GM21526 (cell line): Measurements from ENCODE around the gene HMGB2.

Experiments
- ATAC-seq: cut with Tn5 transposase; IDR thresholded peaks from one replicate; pipeline ENCODE4 v1.9.1; 2021; ENCODE audit warnings: moderate library complexity; ENCODE audit not compliant: unreplicated experiment, low FRiP score

The HMGB2 gene

GRCh38 chr4:173337463-173337862 lies 3.3 kb upstream of the HMGB2 start:
- no peak for ATAC-seq

DNA sequence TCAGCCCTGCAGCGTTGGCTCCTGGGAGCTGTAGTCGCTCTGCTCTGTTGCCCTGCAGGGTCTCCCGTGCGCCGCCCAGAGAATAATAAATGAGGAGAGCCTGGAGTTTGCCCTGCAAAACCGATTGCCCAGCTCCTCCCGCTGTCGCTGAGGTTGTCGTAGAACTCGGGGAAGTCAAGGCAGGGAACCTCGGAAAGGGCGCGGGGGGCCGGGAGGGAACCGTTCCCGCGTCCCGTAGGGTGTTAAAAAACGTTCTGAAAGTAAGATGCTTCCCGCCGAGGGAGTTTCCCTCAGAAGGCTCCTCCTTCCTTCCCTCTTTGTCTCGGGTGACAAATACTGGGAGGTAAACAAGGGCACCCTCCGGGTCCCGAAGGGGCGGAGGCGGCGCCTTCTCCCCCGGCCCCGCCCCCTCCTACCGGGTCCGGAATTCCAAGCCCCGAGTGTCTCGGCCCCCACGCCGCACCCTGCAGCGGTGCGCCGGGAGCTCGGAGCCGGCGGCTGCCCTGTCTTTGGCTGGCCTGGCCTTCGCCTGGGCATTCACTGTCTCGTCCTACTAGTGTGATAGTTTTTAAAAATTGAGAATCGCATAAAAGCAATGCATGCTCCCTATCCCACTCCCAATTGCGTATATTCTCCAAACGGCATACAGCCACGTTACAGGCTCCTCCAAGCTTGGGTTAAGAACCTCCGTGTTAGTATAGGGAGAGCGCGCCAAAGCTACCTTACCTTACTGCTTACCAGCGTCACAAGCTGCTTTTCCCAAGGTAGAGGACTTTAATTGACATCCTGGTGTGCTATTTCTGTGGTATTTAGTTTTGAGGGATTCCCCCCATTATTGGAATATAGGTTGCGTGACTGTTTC lies 964 bp upstream of the HMGB2 start:
- ATAC-seq: peak; percentile 30

- peak; percentile 3 for ATAC-seq
Observed at GRCh38 chr4:173333658-173334084, 487 bp downstream of the HMGB2 start.

- ATAC-seq: no peak
Observed at GRCh38 chr4:173332963-173333657, 1.0 kb downstream of the HMGB2 start.

- ATAC-seq: no peak
Observed at GRCh38 chr4:173332021-173332487, 2.1 kb downstream of the HMGB2 start.

DNA sequence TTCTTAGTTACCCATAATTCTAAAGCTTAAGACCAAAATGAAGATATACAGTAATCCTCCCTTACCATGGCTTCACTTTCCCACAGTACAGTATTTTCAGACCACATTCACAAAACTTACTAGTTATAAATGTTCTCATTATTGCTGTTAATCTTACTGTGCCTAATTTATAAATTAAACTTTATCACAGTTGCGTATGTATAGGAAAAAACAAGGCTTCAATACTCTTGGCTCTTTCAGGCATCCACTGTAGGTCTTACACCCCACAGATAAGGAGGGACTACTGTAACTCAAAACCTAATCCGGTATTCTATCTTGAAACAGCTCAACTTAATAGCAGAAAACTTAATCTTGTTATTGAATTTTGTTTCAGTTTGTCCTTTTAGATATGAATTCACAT lies 3.6 kb downstream of the HMGB2 start:
- ATAC-seq: no peak

DNA sequence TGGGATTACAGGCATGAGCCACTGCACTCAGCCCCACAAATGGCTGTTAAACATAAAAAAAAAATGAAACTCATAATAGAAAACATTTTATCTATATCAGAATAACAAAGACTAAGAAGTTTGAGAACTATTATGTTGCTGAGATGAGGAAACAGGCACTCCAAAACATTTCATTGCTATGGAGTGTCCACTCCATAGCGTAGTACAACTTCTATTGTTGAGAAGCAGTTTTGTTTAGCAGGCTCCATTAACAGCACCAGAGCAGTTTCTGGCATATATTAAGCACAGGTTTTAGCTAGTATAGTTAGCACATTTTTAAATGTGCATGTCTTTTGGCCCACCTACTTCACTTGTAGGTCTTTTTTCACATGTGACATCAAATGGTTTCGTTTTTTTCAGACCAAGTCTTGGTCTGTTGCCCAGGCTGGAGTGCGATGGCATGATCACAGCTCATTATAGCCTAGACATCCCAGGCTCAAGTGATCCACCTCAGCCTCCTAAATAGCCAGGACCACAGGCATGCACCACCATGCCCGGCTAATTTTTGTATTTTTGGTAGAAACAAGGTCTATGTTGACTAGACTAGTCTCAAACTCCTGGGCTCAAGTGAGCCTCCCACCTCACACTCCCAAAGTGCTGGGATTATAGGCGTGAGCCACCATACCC lies 5.8 kb downstream of the HMGB2 start:
- ATAC-seq: no peak

- ATAC-seq: no peak
Observed at GRCh38 chr4:173325007-173325736, 9.0 kb downstream of the HMGB2 start.

- no peak for ATAC-seq
Observed at GRCh38 chr4:173319696-173320095, 14.5 kb downstream of the HMGB2 start.

GRCh38 chr4:173318648-173319211 lies 15.4 kb downstream of the HMGB2 start:
- ATAC-seq: no peak

DNA sequence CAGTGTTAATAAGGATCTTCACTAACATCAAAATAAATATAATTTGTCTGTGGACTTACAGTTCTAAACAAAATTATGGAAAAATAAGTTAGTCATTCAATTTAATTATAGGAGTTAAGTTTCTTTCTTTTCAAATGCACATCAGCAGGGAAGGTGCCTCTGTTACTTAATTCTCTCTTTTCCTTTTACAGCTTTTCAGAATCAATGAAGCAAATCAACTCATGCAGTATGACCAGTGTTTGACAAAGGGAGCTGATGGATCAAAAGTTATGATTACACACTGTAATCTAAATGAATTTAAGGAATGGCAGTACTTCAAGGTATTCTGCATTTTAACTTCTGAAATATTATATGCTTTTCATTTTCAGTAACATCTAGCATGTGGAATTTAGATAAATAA lies 15.9 kb downstream of the HMGB2 start:
- ATAC-seq: no peak

DNA sequence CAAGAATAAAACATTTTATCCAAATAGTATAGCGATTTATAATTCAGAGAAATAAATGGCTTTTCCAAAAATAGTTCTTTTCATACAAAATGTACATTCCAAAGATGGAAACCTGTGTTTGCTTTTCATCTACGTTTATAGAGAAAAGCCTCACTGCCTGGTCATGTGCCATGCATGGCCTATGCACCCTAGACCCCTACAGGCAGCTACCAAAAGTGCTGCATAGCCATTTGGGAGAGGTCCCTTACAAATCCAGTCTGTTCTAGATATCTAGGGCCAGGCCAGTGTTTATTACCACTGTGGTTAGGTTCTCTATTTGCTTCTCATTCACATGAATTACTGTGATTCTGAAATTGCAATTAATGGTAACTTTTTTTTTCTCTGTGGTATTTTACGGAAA lies 17.2 kb downstream of the HMGB2 start:
- no peak for ATAC-seq

DNA sequence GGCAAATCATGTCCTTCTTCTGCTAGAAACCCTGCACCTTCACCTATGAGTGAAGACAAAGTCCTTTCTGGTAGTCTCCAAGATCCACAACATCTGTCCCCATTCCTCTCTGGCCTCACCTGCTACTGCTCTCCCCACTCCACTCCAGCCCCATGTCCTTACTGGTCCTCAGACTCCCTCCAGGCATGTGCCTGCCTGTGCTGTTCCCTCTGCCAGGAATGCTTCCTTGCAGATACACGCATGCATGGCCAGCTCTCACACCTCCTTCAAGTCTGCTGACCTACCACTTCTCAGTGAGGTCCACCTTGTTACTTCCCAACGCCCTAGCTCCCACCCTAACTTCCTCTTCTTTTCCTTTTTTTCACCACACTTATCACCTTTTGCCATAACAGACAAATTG lies 18.1 kb downstream of the HMGB2 start:
- ATAC-seq: no peak

DNA sequence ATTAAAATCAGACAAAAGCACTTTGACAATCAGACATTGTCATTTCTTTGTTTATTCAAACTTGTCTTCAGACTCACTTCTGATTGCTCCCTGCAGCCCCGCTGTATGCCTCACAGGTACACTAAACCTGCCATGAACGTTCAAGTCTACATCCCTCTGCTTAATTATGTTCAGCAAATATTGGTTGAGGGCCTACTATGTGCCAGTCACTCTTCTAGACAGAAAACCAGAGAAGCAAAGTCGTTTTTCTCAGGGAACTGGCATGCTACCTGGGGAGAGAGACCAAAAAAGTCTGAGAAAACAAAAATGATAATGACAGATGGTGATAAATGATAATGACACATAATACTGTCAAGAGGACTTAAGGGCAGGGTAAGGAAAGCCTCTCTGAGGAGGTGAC lies 19.4 kb downstream of the HMGB2 start:
- no peak for ATAC-seq

DNA sequence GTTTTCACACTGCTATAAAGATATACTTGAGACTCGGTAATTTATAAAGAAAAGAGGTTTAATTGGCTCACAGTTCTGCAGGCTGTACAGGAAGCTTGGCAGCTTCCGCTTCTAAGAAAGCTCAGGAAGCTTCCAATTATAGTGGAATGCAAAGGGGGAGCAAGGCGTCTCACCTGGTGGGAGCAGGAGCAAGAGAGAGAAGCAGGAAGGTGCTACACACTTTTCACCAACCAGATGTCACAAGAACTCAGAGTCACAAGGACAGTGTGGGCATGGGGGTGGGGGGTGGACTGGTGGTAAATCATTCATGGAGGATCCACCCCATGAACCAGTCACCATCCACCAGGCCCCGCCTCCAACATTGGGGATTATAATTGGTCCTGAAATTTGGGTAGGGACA lies 22.8 kb downstream of the HMGB2 start:
- ATAC-seq: no peak

GRCh38 chr4:173307778-173308177 lies 26.4 kb downstream of the HMGB2 start:
- ATAC-seq: no peak

- no peak for ATAC-seq
Observed at GRCh38 chr4:173301518-173302201, 32.5 kb downstream of the HMGB2 start.

GRCh38 chr4:173294444-173294843 lies 39.7 kb downstream of the HMGB2 start:
- ATAC-seq: no peak

DNA sequence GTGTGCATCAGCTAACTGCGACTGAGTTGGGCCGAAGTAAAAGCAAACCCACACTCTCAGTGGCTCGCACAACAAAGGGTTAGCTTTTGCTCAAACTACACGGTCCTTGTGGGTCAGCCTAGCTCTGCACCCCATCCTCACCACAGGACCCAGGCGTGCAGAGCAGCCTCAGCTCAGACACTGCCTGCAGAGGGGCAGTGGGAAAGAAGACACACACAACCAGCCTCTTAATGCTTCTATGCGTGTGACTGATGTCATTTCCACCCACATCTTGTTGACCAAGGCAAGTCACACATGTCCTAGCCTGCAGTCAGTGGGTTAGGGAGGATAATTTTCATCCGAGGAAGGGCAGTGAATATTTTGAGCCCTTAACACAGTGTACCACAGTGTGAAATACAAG lies 40.5 kb downstream of the HMGB2 start:
- no peak for ATAC-seq

DNA sequence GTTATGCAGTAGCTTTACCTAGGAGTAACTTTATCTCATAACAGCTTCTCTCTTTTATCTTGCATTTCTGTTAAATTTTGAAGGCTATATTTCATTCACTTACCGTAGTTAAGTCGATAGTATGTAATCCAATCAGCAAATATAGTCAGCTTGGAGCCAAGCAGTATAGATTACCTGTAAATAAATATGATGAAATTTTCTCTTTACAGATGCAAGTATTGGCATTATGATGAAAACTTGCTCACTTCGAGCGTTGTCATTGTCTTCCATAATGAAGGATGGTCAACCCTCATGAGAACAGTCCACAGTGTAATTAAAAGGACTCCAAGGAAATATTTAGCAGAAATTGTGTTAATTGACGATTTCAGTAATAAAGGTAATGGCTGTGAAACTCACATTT lies 42.3 kb downstream of the HMGB2 start:
- ATAC-seq: no peak
